IPS-NIHi7 (cell line): Measurements from ENCODE around the gene RMI1.

Source experiments
- DNase-seq: peaks from one replicate; pipeline ENCODE4 v3.0.0; 2012; ENCODE audit warnings: mixed read lengths; ENCODE audit errors: extremely low spot score

RMI1 gene

DNA sequence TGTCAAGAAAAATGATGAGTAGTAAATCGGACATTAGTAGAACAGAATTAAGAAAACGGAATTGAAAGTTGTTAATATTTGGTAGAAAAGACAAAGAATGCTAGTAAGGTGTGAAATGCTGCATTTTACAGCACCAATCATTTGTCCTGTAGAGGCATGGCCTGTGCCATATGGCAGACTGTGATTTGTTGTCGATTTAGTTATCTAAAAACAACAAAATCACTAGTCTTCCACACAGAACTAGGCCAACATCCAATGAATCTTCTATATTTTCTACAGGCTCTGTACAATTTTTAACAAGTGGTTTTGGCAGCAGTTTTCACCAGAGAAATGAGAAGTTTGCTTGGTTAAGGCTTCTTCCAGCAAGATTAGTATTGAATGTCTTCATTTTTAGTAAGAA lies 11.0 kb upstream of the RMI1 start:
- DNase-seq, result no peak

DNA sequence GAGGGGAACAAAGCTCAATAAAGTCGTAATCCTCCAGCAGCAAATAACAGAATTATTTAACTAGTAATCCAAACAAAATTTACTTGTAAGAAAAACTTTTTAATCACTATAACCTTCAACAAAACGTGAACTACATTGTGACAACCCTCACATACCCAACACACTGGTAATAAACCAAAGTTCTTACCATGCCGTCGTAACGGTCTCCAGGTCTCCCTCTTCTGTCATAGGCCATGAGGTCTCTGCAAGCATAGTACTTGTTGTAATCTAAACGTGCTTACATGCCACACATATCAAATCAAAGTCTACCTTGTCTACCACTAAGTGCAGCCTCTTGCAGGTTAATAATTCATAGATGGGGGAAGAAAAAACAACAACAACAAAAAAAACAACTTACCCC lies 9.1 kb upstream of the RMI1 start:
- no peak for DNase-seq

DNA sequence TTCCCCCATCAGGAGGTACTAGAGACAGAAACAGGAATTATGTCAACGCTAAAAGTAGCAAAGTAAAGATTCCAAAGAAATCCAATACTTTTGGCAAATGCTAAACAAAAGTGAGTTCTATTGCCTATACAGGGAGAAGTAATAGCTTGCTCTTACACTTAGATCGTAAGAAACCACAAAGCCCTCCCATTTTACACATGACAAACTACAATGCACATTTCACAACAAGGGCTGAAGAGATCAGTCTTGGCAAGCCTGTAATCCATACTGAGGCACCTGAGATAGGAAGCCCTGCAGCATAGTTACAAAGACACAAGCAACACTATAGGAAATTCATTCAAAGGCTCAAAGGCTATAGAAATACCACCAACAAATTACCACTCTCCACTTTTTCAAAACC lies 8.3 kb upstream of the RMI1 start:
- DNase-seq, result no peak

DNA sequence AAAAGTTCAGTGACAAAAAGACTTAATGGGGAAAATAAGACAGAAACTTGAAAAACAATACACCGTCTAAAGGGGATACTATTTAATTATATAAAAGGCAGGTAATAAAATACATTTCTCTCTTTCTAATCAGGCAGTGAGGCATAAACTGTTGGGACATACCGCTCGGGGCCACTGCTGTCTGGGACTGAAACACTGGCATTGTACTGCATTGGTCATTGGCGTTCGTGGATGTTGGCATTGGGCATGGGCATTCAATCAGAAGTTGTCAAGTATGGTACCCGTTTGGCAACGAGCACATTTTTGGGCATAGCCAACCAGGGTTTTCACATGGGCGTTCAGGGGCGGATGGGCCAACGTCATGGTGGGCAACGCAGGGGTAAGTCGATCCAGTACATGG lies 5.3 kb upstream of the RMI1 start:
- no peak for DNase-seq

DNA sequence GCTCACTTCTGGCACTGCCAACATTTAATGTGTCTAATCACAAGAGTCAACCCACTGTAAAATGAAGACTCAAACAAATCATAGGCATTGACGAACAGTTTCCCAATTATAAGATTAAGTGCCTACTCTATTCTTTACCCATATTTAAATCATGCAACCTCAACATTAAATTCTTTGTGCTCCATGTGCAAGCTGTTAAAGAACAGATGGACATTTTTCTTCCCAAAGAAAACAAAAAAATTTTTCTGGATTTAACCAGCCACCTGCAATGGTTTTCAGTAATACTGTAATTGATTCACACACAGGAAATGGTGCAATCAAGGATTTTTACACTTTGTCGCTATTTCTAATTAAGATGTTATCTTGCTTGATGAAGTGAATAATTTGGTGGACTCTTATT lies 4.2 kb upstream of the RMI1 start:
- no peak for DNase-seq

DNA sequence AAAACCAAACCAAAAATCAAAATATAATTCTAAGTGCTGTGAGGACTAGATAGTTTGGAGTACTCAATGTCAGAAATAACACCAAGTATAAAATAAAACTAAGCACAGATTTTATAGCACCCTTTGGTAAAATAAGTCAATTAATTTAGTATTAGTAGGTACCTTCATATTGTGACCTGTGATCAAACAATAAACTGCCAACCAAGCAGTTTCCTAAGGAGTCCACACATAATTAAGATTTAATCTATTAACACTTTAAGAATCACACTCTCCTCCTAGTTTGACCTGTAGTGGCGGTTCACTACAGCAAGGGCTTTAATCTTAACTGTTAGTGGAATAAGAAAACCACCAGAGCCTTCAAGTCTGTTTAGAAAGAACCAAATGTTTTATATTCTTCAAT lies 3.4 kb upstream of the RMI1 start:
- no peak for DNase-seq

DNA sequence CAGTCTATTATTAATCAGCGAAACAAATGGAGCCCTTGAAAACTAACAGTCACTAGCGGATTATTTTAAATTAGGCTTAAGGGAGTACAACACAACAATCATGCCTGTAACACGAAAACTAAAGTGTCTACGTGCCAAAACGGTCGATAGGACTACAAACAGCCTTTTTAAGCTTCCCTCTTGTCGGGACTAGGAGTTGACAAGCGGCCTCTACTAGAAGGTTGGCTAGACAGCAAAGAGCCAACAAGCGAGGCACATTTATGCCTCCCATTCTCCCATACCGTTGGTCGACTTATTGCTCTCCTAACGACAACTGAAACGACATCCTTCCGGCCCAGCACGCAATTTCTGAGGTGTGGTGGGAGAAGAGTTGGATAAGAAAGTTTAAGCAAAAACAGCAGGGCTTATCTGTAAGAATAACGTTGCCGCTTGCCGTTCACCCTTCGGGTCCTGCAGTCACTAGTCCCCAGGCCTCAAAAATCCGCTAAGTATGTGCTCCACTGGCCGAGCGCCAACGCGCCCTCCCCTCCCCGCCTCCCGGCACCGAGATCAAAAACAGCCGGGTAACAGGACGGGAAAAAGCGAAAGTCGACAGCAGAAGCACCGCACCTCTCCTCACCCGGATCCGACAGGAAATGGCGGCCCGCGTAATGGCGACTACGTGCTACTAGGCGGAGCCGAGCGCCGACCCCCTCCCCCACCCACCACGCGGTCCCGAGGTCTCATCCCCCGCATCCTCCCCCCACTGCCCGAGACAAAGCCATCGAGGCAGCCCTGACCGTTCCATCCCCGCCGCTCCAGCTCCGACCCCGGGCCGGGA lies 1.4 kb upstream of the RMI1 start:
- DNase-seq, result peak; percentile 79

DNA sequence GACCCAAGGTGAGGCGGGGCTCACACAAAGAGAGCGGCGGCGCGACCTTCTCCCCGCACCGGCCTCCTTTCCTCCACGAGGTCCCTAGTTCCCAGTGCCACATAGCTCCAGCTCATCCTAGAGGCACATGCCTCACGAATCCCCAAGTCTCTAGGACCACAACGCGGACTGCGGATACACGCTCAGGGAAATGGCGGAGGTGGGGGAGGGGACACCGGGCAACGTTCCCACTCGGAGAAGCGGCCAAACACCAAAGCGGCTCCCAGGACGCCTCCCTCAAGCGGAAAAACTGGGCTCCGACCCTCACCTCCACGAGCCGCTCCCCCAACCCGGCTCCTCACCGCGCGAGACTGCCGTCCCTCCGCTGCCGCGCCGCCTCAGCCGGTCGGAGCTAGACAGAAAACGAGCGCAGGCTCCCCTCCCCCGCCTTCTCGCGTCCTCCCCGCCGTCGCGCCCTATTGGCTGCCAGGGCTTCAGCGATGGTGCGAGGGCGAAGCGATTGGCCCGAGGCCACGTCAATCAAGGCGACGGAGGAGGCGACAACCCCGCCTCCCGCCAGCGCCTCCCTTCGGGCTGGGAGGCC lies 702 bp upstream of the RMI1 start, which contains the start of gene HNRNPK:
TSS of gene HNRNPK (minus strand) at position 404 of the 583 bp plus-strand sequence. CDS start 1,963 bp downstream, outside the sequence.
- DNase-seq, result peak; percentile 98

DNA sequence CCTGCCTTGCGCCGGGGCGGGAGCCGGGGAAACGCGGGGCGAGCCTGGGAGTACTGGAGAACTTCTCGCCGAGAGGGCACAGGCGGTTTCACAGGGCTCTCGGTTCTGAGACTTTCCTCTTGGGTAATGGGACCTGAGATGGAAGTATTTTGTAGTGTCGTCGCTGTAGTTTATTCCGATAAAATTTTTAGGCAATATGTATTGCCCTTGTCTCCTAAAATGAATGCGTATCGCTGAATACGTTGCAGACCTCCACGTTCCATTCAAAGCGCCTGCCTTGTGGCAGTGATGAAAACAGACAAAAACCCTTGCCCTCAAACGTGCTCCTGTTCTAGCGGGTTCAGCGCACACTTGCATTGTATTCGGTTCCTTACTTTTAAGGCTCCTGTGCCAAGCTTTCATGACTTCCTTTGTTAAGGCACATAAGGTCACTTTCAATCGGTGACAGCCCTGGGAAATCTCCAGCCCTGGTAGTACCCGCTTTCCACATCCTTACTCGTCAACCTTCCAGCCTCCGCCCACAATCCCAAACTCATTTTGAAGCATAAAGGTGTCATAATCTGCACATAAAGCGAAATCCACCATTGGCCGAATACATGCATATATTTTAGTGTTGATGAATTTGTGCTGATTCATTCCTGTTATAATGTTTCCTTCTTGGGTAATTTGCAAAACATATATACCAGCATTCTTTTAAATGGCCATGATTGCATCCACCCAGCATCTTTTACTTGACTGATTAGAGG lies 694 bp downstream of the RMI1 start:
- peak; percentile 17 for DNase-seq

DNA sequence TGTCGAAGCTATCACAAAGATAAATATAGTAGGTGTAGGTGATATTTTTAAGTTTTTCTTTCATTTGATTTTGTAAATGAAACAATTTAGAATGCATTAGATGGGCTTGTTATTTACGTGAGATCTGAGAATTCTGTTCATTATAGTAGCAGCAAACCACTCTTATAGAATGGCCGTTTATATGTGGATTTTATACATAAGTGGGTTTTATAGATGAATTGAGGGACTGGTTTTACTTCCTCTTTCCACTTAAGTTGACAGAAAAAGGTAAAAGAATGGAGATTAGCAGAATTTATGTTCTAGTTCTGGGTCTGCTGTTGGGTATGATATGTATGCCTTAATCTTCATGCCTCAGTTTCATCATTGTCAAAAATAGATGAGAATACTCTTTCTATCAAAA lies 5.6 kb downstream of the RMI1 start:
- DNase-seq, result no peak

DNA sequence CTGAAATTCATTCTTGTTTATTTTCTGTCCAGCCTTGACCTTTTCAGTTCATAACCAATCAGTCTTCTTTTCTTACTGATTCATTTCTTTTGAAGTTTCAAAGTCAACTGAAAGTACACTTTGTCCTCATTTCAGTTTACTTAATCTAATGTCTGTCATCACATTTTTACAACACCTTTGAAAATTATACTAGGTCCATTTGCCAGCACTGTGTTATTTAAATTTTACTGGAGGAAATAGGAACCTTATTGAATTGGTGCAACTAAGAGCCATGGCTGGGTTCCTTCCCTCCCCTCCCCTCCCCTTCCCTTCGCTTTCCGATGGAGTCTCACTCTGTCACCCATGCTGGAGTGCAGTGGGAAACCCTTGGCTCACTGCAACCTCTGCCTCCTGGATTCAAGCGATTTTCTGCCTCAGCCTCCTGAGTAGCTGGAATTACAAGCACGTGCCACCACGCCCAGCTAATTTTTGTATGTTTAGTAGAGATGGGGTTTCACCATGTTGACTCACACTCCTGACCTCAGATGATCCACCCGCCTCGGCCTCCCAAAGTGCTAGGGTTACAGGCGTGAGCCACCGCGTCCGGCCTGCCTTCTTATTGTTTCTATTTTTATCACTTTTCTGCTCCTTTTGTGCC lies 6.3 kb downstream of the RMI1 start:
- no peak for DNase-seq

DNA sequence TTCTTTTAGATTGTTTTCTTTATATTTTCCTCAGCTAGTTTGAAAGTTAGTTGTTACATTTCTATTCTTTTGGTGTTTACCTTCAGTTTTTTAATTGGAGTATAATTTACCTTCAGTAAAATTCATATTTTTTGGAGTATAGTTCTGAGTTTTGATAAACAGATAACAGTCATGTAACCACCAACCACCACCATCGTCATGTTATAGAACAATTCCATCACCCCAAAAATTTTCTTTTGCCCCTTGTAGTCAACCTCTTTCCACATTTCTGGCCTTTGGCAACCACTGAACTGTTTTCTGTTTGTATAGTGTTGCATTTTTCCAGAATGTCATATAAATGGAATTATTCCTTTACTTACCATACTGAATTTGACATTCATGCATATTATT lies 6.8 kb downstream of the RMI1 start:
- DNase-seq, result no peak

DNA sequence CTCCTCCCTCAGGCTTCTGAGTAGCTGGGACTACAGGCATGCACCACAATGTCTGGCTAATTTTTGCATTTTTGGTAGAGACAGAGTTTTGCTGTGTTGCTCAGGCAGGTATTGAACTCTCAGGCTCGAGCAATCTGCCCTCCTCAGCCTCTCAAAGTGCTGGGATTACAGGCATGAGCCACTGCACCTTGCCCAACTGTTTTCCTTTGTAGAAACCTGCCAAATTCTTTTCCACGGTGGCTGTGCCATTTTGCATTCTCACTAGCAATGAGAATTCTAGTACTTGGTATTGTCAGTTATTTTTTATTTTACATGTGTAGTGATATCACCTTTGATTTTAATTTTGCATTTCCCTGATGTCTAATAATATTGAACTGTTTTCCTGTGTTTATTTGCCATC lies 7.8 kb downstream of the RMI1 start:
- DNase-seq, result no peak

DNA sequence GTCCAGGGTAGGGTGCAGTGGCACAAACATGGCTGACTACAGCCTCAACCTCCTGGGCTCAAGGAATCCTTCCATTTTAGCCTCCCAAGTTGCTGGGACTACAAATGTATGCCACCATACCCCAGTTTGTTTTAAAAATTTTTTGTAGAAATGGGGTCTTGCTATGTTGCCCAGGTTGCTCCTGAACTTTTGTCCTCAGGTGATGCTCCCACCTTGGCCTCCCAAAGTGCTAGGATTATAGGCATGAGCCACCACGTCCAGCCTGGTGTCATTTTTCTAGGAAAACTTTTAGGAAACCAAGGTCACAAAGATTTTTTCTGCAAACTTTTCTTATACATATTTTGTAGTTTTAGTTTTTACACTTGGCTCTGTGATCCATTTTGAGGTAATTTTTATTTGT lies 10.8 kb downstream of the RMI1 start:
- DNase-seq, result no peak

DNA sequence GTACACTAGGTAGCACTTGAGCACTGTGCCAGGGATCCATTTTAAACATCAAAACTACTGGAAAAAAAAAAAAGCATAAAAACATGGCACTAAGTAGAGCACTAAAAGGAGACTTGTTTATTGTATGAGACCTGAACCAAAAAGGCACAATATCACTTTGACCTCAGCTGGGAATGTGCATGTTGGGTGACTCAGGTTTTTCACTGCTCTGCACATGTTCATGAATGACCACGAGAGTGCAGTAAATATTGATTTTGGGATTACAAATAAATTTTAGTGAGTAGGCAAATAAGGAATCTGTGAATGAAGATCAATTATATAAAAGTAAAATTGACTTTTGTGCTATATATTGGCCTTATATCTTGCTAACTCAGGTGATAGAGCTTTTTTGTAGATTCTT lies 11.8 kb downstream of the RMI1 start:
- DNase-seq, result no peak

DNA sequence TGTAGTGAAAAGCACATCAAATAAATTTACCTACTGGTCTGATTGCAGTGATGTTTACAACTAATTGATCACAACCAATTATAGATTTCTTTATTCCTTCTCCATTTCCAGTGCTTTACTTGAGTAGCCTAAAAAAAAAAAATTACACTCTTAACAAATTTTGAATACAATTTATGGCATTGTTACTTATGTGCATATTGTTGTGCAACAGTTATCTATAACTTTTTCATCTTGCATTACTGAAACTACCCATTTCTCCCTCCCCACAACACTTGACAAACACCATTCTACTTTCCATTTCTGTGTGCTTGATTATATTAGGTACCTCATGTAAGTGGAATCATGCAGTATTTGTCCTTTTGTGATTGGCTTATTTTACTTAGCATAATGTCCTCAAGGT lies 12.3 kb downstream of the RMI1 start:
- DNase-seq, result no peak

DNA sequence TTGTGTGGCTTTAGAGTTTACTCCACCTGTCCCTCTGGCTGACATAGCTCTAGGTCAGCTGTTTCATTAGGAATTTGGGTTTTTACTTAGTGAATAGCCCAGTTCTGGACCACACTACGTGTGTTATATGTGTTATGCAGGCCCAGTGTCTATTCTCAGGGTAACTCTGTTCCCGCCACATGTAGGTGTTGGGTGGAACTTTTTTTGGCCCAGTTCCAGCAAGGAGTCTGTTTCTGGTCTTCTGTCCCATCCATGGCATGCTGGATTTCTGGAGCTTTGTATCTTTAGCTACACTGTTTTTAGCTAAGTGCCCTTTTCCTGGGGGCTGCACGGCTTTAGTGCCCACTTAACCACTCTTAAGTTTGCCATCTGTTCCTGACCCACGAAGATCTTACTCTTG lies 15.5 kb downstream of the RMI1 start:
- DNase-seq, result no peak

DNA sequence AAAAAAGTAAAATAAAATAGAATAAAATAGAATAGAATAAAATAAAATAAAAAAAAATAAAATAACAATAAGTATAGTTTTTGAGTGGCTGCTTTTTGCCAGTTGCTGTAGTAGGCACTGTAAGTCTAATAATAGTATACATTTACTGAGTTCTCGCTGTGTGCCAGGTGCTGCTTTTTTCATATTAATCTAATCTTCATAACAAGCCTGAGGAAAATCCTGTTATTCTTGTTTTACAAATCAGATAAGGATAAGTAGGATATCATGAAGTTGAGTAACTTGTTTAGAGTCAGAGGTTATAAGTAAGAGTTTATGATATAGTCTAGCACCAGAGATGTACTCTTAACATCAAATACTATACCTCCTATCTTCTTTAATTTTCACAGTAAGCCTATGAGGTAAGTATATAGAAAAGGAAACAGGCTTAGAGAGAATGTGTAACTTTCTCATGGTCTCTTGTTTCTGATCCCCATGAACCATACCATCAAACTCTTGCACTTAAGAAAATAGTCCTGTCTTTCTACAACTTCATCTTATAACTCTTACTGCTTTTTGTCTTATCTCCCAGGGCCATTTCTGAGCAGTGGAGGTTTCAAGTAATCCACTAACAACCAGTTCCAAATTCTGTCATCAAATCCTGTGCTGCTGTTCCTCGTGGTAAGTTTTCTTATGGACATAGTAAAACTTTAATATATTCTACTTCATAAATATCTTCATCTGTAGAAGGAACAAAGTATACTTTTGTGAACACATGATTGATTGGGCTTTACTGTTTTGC lies 18.7 kb downstream of the RMI1 start:
- DNase-seq, result no peak

DNA sequence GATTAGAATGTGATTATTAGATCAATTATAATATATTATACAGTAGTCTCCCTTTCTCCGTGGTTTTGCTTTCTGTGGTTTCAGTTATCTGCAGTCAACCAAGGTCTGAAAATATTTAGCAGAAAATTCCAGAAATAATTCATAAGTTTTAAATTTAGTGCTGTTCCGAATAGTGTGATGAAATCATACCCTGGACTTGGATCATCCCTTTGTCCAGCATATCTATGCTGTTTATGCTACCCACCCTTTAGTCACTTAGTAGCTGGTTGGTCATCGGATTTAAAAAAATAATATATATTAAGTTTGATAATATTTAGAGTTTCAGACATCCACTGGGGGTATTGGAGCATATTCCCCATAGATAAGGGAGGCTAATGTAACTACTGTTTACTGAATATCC lies 19.6 kb downstream of the RMI1 start:
- DNase-seq, result no peak

DNA sequence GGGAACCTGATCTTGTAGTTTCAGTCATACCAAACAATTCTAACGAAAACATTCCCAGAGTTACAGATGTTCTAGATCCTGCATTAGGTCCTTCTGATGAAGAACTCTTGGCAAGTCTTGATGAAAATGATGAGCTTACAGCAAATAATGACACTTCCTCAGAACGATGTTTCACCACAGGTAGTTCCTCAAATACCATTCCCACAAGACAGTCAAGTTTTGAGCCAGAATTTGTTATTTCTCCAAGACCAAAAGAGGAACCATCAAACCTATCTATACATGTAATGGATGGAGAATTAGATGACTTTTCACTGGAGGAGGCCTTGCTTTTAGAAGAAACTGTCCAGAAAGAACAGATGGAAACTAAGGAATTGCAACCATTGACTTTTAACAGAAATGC lies 21.0 kb downstream of the RMI1 start:
- no peak for DNase-seq

DNA sequence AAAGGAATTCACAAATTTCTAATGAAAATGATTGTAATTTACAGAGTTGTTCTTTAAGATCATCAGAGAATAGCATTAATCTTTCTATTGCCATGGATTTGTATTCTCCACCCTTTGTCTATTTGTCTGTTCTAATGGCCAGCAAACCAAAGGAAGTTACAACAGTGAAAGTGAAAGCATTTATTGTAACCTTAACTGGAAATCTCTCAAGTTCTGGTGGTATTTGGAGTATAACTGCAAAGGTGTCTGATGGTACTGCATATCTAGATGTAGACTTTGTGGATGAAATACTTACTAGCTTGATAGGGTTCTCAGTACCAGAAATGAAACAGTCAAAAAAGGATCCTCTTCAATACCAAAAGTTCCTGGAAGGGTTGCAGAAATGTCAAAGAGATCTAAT lies 21.7 kb downstream of the RMI1 start:
- no peak for DNase-seq

DNA sequence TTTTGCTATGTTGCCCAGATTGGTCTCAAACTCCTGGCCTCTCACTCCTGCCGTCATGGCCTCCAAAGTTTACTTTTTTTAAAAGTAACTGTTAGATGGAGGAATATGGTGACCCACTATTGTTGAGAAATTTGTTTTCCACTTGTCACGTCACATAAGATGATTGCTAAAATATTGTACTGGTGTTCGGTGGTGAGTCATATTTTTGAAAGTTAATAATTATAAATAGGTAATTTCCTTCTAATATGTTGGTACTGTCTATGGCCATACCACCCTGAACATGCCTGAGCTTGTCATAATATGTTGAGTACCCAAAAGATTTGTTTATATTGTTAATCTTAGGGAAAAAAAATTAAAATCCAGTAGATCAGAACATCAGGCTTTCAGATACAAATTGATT lies 22.6 kb downstream of the RMI1 start:
- no peak for DNase-seq
